K562 (cell line): ENCODE measurements around the gene PRKAG2.

Experiments
- CTCF ChIP-seq, 3 experiments: IDR thresholded peaks in 2 of 3; conservative IDR thresholded peaks in 1 of 3; 2 replicates each; pipeline ENCODE4 v1.5.1; 2011 to 2012; ENCODE audit warnings: low read length in 3 of 3, mild to moderate bottlenecking in 3 of 3, control low read depth in 2 of 3, improper control_type of control experiment in 1 of 3, inconsistent platforms in 1 of 3, low read depth in 1 of 3, mixed read lengths in 1 of 3, moderate library complexity in 1 of 3; ENCODE audit not compliant: insufficient read depth in 2 of 3
- RAD21 ChIP-seq, 2 experiments: fragments of 250-450 bp in 1 of 2; fragments of 450-650 bp in 1 of 2; sonication (Bioruptor Pico) in 1 of 2; formaldehyde crosslinking in 1 of 2; IDR thresholded peaks in 1 of 2; conservative IDR thresholded peaks in 1 of 2; 2 replicates each; pipeline versions ENCODE4 v1.4.0 to v1.8.0; 2020 to 2022; ENCODE audit warnings: mild to moderate bottlenecking in 2 of 2, moderate library complexity in 1 of 2

GRCh38 chr7:151854720-151855071 is 22.2 kb downstream of the PRKAG2 start:
- TF ChIP-seq RAD21 (CRISPR knock-in tag; conservative IDR thresholded peaks at IDR 0.05 in 1 of 2, IDR thresholded peaks at IDR 0.05 in 1 of 2) (no peak), CTCF (IDR thresholded peaks at IDR 0.05 in 2 of 3, conservative IDR thresholded peaks at IDR 0.05 in 1 of 3; ENCODE audit: insufficient read depth in 2 of 3, low read depth in 1 of 3, low read length in 3 of 3) (no peak)
